IMR-90 (cell line): ENCODE results near the gene PSMA2. TPM values are rescaled to one million over a fixed set of nuclear protein-coding genes. Genes with fewer than 3 reads are reported as not detected.

Experiments used
- ATAC-seq: fragments of 200-7000 bp; cut with Tn5 transposase; 2 replicates; pipeline ENCODE4 v1.9.1; 2020; ENCODE audit warnings: low read depth, mild to moderate bottlenecking, moderate library complexity
- BruUV-seq: library from RNA; stranded (reverse); fragments of 400-500 nt; replicated peaks from 2 replicates; lab custom pipeline; 2021; lab: Mats Ljungman, UMichigan
- CTCF ChIA-PET: fragments of 300-600 bp; formaldehyde crosslinking; extraction: SDS; loops from one replicate; lab custom pipeline; 2021; ENCODE audit warnings: antibody characterized with exemption; lab: Yijun Ruan, JAX
- POLR2A ChIA-PET: fragments of 300-600 bp; sonication (Branson Sonifier 250); formaldehyde crosslinking; loops from one replicate; lab custom pipeline; 2022; ENCODE audit warnings: antibody characterized with exemption; ENCODE audit not compliant: unreplicated experiment; lab: Charles Lee
- DNase-seq: peaks from one replicate; pipeline ENCODE4 v3.0.0; 2013
- H2AFZ ChIP-seq: replicated peaks from 2 replicates; pipeline ENCODE3; 2013; ENCODE audit warnings: low read length, mild to moderate bottlenecking; ENCODE audit not compliant: poor library complexity
- H2AK5ac ChIP-seq: 2 replicates; pipeline ENCODE4 v1.6.1; 2013; ENCODE audit warnings: low read depth, low read length, inconsistent platforms
- H2AK9ac ChIP-seq: replicated peaks from 2 replicates; pipeline ENCODE3; 2013; ENCODE audit warnings: mild to moderate bottlenecking, low read depth, low read length, moderate library complexity; ENCODE audit not compliant: poor library complexity
- H2BK120ac ChIP-seq: 2 replicates; pipeline ENCODE4 v1.6.1; 2013; ENCODE audit warnings: low read depth, low read length, inconsistent platforms
- H2BK15ac ChIP-seq: 3 replicates; pipeline ENCODE4 v1.6.1; 2013; ENCODE audit warnings: low read depth, low read length, inconsistent platforms
- H2BK20ac ChIP-seq: 2 replicates; pipeline ENCODE4 v1.6.1; 2013; ENCODE audit warnings: low read depth, mild to moderate bottlenecking, inconsistent platforms, low read length, moderate library complexity
- H2BK5ac ChIP-seq: 2 replicates; pipeline ENCODE4 v1.6.1; 2013; ENCODE audit warnings: mild to moderate bottlenecking, low read depth, low read length, inconsistent platforms; ENCODE audit not compliant: poor library complexity, severe bottlenecking
- H3K14ac ChIP-seq: replicated peaks from 2 replicates; pipeline ENCODE4 v1.6.1; 2013; ENCODE audit warnings: low read depth, low read length, inconsistent platforms
- H3K18ac ChIP-seq: 2 replicates; pipeline ENCODE4 v1.6.1; 2013; ENCODE audit warnings: low read depth, low read length, control low read depth
- H3K23ac ChIP-seq: 2 replicates; pipeline ENCODE4 v1.6.1; 2013; ENCODE audit warnings: low read depth, low read length, inconsistent platforms
- H3K27ac ChIP-seq: 2 replicates; pipeline ENCODE4 v1.5.1; 2013; ENCODE audit warnings: mild to moderate bottlenecking, control low read depth, low read length; ENCODE audit not compliant: insufficient read depth
- H3K27me3 ChIP-seq: 2 replicates; pipeline ENCODE4 v1.6.1; 2013; ENCODE audit warnings: low read length; ENCODE audit not compliant: control insufficient read depth, insufficient read depth
- H3K36me3 ChIP-seq: 2 replicates; pipeline ENCODE4 v1.6.1; 2013; ENCODE audit warnings: low read length, mixed read lengths; ENCODE audit not compliant: control insufficient read depth, insufficient read depth
- H3K4ac ChIP-seq: 2 replicates; pipeline ENCODE4 v1.6.1; 2013; ENCODE audit warnings: low read depth, low read length, inconsistent platforms
- H3K4me1 ChIP-seq: 2 replicates; pipeline ENCODE4 v1.6.1; 2013; ENCODE audit warnings: low read length, mixed read lengths; ENCODE audit not compliant: control insufficient read depth, insufficient read depth
- H3K4me2 ChIP-seq: 2 replicates; pipeline ENCODE4 v1.6.1; 2013; ENCODE audit warnings: low read depth, mild to moderate bottlenecking, control low read depth, low read length, moderate library complexity
- H3K4me3 ChIP-seq: 2 replicates; pipeline ENCODE4 v1.5.1; 2013; ENCODE audit warnings: low read depth, mild to moderate bottlenecking, control low read depth, low read length, moderate library complexity; ENCODE audit not compliant: insufficient read depth
- H3K56ac ChIP-seq: 2 replicates; pipeline ENCODE4 v1.6.1; 2013; ENCODE audit warnings: low read length, inconsistent platforms; ENCODE audit not compliant: insufficient read depth; ENCODE audit errors: extremely low read depth
- H3K79me1 ChIP-seq, 2 experiments: 2 replicates each; pipeline ENCODE4 v1.6.1; 2013; ENCODE audit warnings: low read length in 2 of 2, inconsistent platforms in 1 of 2, low read depth in 1 of 2
- H3K9ac ChIP-seq: 2 replicates; pipeline ENCODE4 v1.6.1; 2013; ENCODE audit warnings: low read depth, low read length, control low read depth
- H3K9me1 ChIP-seq: 2 replicates; pipeline ENCODE4 v1.6.1; 2013; ENCODE audit warnings: low read length, inconsistent platforms; ENCODE audit not compliant: insufficient read depth
- H3K9me3 ChIP-seq: 2 replicates; pipeline ENCODE4 v1.6.1; 2013; ENCODE audit warnings: low read length; ENCODE audit not compliant: control insufficient read depth, insufficient read depth
- H4K20me1 ChIP-seq: 2 replicates; pipeline ENCODE4 v1.6.1; 2013; ENCODE audit warnings: low read length, inconsistent platforms; ENCODE audit not compliant: insufficient read depth
- H4K5ac ChIP-seq: 2 replicates; pipeline ENCODE4 v1.6.1; 2013; ENCODE audit warnings: mild to moderate bottlenecking, low read depth, low read length, control low read depth
- H4K8ac ChIP-seq, 2 experiments: 2 replicates each; pipeline ENCODE4 v1.6.1; 2013; ENCODE audit warnings: low read depth in 2 of 2, low read length in 2 of 2, control low read depth in 1 of 2, inconsistent platforms in 1 of 2
- H4K91ac ChIP-seq: 2 replicates; pipeline ENCODE4 v1.6.1; 2013; ENCODE audit warnings: low read depth, low read length, inconsistent platforms; ENCODE audit not compliant: insufficient read depth
- NFE2L2 ChIP-seq: fragments of 150-350 bp; IDR thresholded peaks from 2 replicates; pipeline ENCODE4 v1.6.1; 2016; ENCODE audit warnings: low read depth, mild to moderate bottlenecking, low read length
- USF2 ChIP-seq: fragments of 150-350 bp; IDR thresholded peaks from 2 replicates; pipeline ENCODE4 v1.6.1; 2017; ENCODE audit warnings: mild to moderate bottlenecking, antibody characterized with exemption, low read length, low read depth
- WGBS, 2 experiments: methylation state at CpG; one replicate each; pipeline versions ENCODE4 v1.1.5 to v1.1.7; 2013; ENCODE audit warnings: missing lambda C conversion rate in 2 of 2; ENCODE audit not compliant: insufficient read length in 1 of 2; ENCODE audit errors: extremely low coverage in 2 of 2; 5-methylcytosine and 5-hydroxymethylcytosine counted together
- dilution Hi-C: fragments of 300-500 bp; cut with HindIII; formaldehyde crosslinking; loops from one replicate; pipeline ENCODE4 v1.14.3; 2018; ENCODE audit warnings: low sequenced_read_pairs; ENCODE audit not compliant: unreplicated experiment
- in situ Hi-C: fragments of 300-500 bp; cut with MboI; formaldehyde crosslinking; loops from 3 replicates; pipeline ENCODE4 v1.14.3; 2019; ENCODE audit warnings: low sequenced_read_pairs, inconsistent platforms, mixed read lengths
- intact Hi-C: fragments of 100-400 bp; cut with micrococcal nuclease; formaldehyde crosslinking; loops from 2 replicates; pipeline ENCODE4 v1.10.0; 2022
- polyA plus RNA-seq, 3 experiments: library from polyadenylated mRNA; depleted of rRNA; stranded (reverse); fragments of >200 nt; gene quantifications; 2 replicates each; pipeline ENCODE4 v1.2.3, GENCODE V29; 2012; ENCODE audit warnings: low replicate concordance in 1 of 3
- total RNA-seq: library from RNA; depleted of rRNA; stranded (reverse); fragments of >200 nt; gene quantifications from 2 replicates; pipeline ENCODE4 v1.2.3, GENCODE V29; 2012

PSMA2 gene
- total and polyA plus RNA-seq, 2 of the 4 experiments (the other 2 are of a cell fraction) = 106 to 138 TPM

GRCh38 chr7:42972699-42973500 lies 40.9 kb upstream of the PSMA2 start:
- no peaks in the 10 kb centered on the region for H4K20me1 ChIP-seq
- H3K56ac ChIP-seq = no peak overlapping the region
- H3K36me3 ChIP-seq = no peaks in the 10 kb centered on the region
- H3K4me1 ChIP-seq = peaks cover 2% of the 10 kb centered on the region; the same call in 1 of the 2 replicates
- peak overlapping the region; percentile 19; the same call in 1 of the 2 replicates for H4K5ac ChIP-seq
- peak overlapping the region; percentile 55 to 66; a peak in 3 of 4 replicates for H4K8ac ChIP-seq
- no peak overlapping the region for H2BK20ac ChIP-seq
- no peaks in the 10 kb centered on the region for H3K79me1 ChIP-seq
- BruUV-seq = no TSS peak
- TF ChIP-seq USF2 = peak; percentile 92
- TF ChIP-seq NFE2L2 = no peak
- no peak overlapping the region for H2BK120ac ChIP-seq
- ATAC-seq (peak; percentile 86), DNase-seq (peak; percentile 75)
- H2BK15ac ChIP-seq = no peak overlapping the region
- in situ Hi-C loops = no loop called here
- WGBS, 2 experiments = 0% methylated on average over 2 of the region's 5 CpGs; no CpG with 5 or more reads in 1 of the 2 experiments
- H3K9me3 ChIP-seq = no peaks in the 10 kb centered on the region
- ChIA-PET CTCF (interaction anchor here (1.2 kb wide), 1 partner anchor 152 kb away, joined by 3 read pairs; no protein-coding TSS in a partner anchor), POLR2A (no interaction called here)
- peak overlapping the region; percentile 64 for H3K4me2 ChIP-seq
- H2AK5ac ChIP-seq = no peak overlapping the region
- no peak overlapping the region for H2BK5ac ChIP-seq
- no peak overlapping the region for H3K4ac ChIP-seq
- no peak overlapping the region for H3K4me3 ChIP-seq
- dilution Hi-C loops = no loop called here
- no peak overlapping the region for H3K23ac ChIP-seq
- H3K27ac ChIP-seq = peak overlapping the region; percentile 49; the same call in 1 of the 2 replicates
- H2AFZ ChIP-seq = peak overlapping the region; percentile 77
- H3K9ac ChIP-seq = no peak overlapping the region
- H3K14ac ChIP-seq = no peak overlapping the region
- 0 out of 2 replicates have a peak overlapping the region, but pooled peaks have one; percentile 20 for H3K18ac ChIP-seq
- intact Hi-C loops = no loop called here
- no peaks in the 10 kb centered on the region for H3K9me1 ChIP-seq
- H4K91ac ChIP-seq = no peak overlapping the region
- H2AK9ac ChIP-seq = no peak overlapping the region
- peaks cover 1% of the 10 kb centered on the region for H3K27me3 ChIP-seq
